ENCODE data around the gene RARB. TPM values are rescaled to one million over a fixed set of nuclear protein-coding genes. Genes with fewer than 3 reads are reported as not detected.
A peak's percentile ranks its signal among the peaks of the same experiment; 100 is the strongest.

The RARB gene
- 15.0 TPM for total RNA-seq

- Histone ChIP-seq H3K27ac (peak within 1 kb of the TSS; percentile 88), H3K4me1 (peaks cover 42% of the 10 kb centered on the region), H3K27me3 (no peaks in the 10 kb centered on the region), H3K9me3 (no peaks in the 10 kb centered on the region), H3K4me3 (peak within 1 kb of the TSS; percentile 53 to 59), H3K36me3 (no peaks in the 10 kb centered on the region)
- intact Hi-C loops (cut with DNase I): loop anchor here (10.0 kb wide), 1 partner anchor 167 kb away; no protein-coding TSS in a partner anchor
- TF ChIP-seq POLR2AphosphoS5 (IDR thresholded peaks at IDR 0.05; ENCODE audit: insufficient read depth in 1 of 2, low read depth in 1 of 2): peak; percentile 83 to 95
- TF ChIP-seq POLR2A (IDR thresholded peaks at IDR 0.05): peak in 1 of 2 donors; percentile 86
- TF ChIP-seq, protein P1, sequence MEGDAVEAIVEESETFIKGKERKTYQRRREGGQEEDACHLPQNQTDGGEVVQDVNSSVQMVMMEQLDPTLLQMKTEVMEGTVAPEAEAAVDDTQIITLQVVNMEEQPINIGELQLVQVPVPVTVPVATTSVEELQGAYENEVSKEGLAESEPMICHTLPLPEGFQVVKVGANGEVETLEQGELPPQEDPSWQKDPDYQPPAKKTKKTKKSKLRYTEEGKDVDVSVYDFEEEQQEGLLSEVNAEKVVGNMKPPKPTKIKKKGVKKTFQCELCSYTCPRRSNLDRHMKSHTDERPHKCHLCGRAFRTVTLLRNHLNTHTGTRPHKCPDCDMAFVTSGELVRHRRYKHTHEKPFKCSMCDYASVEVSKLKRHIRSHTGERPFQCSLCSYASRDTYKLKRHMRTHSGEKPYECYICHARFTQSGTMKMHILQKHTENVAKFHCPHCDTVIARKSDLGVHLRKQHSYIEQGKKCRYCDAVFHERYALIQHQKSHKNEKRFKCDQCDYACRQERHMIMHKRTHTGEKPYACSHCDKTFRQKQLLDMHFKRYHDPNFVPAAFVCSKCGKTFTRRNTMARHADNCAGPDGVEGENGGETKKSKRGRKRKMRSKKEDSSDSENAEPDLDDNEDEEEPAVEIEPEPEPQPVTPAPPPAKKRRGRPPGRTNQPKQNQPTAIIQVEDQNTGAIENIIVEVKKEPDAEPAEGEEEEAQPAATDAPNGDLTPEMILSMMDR (IDR thresholded peaks at IDR 0.05): no peak
- DNase-seq (ENCODE audit: extremely low spot score in 2 of 2): no peak
These were observed at the start of gene RARB for GRCh38 chr3:25427942-25428788. Gene RARB (plus strand): TSS chr3:25428263. CDS start chr3:25428732, 469 bp downstream.

DNA sequence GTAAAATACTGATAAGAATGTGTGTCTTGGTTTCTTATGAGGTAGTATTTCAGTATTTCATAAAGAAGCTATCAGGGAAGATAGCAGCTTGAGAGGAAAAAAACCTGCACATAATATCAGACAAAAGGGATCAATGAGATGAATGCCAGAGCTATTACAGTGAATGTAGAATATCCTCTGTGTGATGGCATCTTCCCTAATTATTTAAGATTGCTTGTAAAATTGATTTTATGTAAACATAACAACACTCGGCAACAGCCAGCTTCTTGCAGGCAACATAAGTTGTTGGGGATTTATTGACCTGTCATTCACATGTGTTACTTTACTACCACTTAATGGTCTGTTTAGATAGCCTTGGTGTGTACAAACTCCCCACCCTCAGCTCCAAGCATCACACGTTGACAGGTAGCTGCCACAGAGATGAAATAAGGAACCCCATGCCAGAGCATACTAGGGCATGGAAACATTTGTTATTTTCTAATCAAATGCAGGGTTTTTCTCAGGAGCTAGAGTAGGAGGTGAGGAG is 49.2 kb upstream of the RARB start:
- H3K27me3 ChIP-seq: no peaks in the 10 kb centered on the region
- no peak overlapping the region for H3K27ac ChIP-seq
- no peak overlapping the region for H3K4me3 ChIP-seq
- no peak for DNase-seq (ENCODE audit: extremely low spot score in 2 of 2)
- intact Hi-C loops (cut with DNase I): no loop called here
- TF ChIP-seq POLR2AphosphoS5 (IDR thresholded peaks at IDR 0.05; ENCODE audit: insufficient read depth in 1 of 2, low read depth in 1 of 2) (no peak), POLR2A (IDR thresholded peaks at IDR 0.05) (no peak)
- TF ChIP-seq, protein P1 (IDR thresholded peaks at IDR 0.05): no peak
- H3K4me1 ChIP-seq: no peaks in the 10 kb centered on the region
- H3K9me3 ChIP-seq: no peaks in the 10 kb centered on the region
- no peaks in the 10 kb centered on the region for H3K36me3 ChIP-seq

- H3K4me1 ChIP-seq: no peaks in the 10 kb centered on the region
- no peak overlapping the region for H3K27ac ChIP-seq
- no peaks in the 10 kb centered on the region for H3K36me3 ChIP-seq
- no peaks in the 10 kb centered on the region for H3K27me3 ChIP-seq
- no peak for TF ChIP-seq POLR2A (IDR thresholded peaks at IDR 0.05)
- TF ChIP-seq, protein P1 (IDR thresholded peaks at IDR 0.05): no peak
- TF ChIP-seq POLR2AphosphoS5 (IDR thresholded peaks at IDR 0.05; ENCODE audit: insufficient read depth in 1 of 2, low read depth in 1 of 2): no peak
- intact Hi-C loops (cut with DNase I): no loop called here
- DNase-seq (ENCODE audit: extremely low spot score in 2 of 2): no peak
- no peaks in the 10 kb centered on the region for H3K9me3 ChIP-seq
- no peak overlapping the region for H3K4me3 ChIP-seq
These were observed 47.8 kb upstream of the RARB start for GRCh38 chr3:25380222-25380739.

- Histone ChIP-seq H3K27me3 (no peaks in the 10 kb centered on the region), H3K4me3 (no peak overlapping the region), H3K4me1 (peaks cover under 1% of the 10 kb centered on the region), H3K36me3 (no peaks in the 10 kb centered on the region), H3K27ac (no peak overlapping the region), H3K9me3 (no peaks in the 10 kb centered on the region)
- intact Hi-C loops (cut with DNase I): no loop called here
- TF ChIP-seq POLR2A (IDR thresholded peaks at IDR 0.05): no peak
- TF ChIP-seq, protein P1 (IDR thresholded peaks at IDR 0.05): no peak
- no peak for TF ChIP-seq POLR2AphosphoS5 (IDR thresholded peaks at IDR 0.05; ENCODE audit: insufficient read depth in 1 of 2, low read depth in 1 of 2)
- no peak for DNase-seq (ENCODE audit: extremely low spot score in 2 of 2)
These were observed 47.0 kb upstream of the RARB start for GRCh38 chr3:25381083-25381482.

Data from vagina (tissue), 2 donors.